ENCODE measurements around the gene PID1.

Gene PID1

DNA sequence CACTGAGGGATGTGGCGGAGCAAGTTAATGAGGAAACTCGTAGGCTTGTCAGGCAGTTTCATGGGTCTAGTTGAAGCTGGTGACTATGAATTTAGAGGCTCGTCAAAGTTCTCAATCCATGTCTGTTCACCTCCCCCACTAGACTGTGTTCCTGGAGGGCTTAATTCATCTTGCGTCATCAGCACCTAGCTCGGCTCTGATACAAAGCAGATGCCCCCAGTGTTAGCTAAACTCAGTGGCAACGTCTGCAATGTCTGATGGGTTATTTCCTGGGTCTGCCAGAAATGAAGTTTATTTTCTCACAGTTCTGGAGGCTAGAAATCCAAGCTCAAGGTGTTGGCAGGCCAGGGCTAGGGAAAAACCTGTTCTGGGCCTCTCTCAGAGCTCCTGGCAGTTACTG is 140.6 kb downstream of the PID1 start:
- in situ Hi-C loops (cut with HindIII; ENCODE audit: low sequenced_read_pairs): loop anchor here (10.0 kb wide), 1 partner anchor 474 kb away; no protein-coding TSS in a partner anchor

GRCh38 chr2:229129738-229130371 is 141.2 kb downstream of the PID1 start:
- in situ Hi-C loops (cut with HindIII; ENCODE audit: low sequenced_read_pairs): loop anchor here (10.0 kb wide), 1 partner anchor 475 kb away; no protein-coding TSS in a partner anchor

DNA sequence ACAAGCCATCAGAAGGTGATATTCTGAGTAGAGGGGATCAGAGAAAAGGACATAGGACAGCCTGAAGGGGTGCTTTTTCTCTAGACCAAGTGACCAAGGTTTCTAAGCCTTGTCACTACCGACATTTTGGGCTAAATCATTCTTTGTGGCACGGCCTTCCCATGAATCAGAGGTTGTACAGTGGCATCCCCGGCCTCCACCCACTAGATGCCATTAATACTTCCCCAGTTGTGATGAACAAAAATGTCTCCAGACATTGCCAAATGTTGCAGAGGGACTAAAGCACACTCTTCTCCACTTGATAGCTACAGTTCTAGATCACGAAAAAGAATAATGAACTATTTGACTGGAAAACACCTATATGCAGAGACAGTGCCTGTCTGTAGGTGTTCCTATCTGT is 143.6 kb downstream of the PID1 start:
- in situ Hi-C loops (cut with HindIII; ENCODE audit: low sequenced_read_pairs): no loop called here

DNA sequence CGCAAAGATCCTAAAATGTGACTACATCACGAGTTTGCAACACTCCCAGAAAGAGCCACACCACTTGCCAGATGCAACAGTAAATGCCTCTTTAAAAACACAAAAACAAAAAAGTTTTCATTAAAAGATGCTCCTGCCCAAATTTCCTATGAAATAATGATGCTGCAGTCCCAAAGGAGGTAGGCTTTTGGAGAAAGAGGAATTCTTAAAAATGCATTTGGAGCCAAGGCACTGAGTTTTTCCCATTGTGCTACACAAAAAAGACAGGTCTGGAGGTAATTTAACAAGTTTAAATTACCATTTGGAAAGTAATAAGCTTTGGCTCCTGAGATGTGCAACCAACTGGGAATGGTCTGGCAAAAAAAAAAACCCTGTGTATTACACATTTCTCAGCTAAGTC is 145.0 kb downstream of the PID1 start:
- in situ Hi-C loops (cut with HindIII; ENCODE audit: low sequenced_read_pairs): no loop called here

- in situ Hi-C loops (cut with HindIII; ENCODE audit: low sequenced_read_pairs): no loop called here
These were observed 147.0 kb downstream of the PID1 start for GRCh38 chr2:229124136-229124535.

GRCh38 chr2:229118927-229119326 is 152.2 kb downstream of the PID1 start:
- in situ Hi-C loops (cut with HindIII; ENCODE audit: low sequenced_read_pairs): no loop called here

GRCh38 chr2:229118336-229118735 is 152.8 kb downstream of the PID1 start:
- in situ Hi-C loops (cut with HindIII; ENCODE audit: low sequenced_read_pairs): no loop called here

GRCh38 chr2:229111744-229112143 is 159.3 kb downstream of the PID1 start:
- in situ Hi-C loops (cut with HindIII; ENCODE audit: low sequenced_read_pairs): no loop called here

DNA sequence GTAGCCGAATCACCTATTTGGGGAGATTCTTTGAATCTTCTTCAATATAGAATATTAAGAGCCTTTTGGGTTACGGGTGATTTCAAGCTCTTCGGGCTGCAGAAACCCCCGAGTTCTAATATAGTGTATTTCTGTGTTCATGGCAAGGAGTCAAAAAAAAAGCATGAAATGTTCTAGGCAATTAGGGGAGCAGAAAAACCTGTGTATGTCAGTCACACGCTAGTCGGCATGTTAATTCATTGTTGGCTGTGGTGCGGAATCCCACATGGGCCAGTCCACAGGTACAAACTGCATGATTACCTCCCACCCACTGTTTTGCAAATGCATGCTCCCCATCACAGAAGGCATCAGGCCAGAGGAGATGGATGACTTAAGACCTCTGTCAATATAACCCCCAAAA is 161.9 kb downstream of the PID1 start:
- in situ Hi-C loops (cut with HindIII; ENCODE audit: low sequenced_read_pairs): no loop called here

DNA sequence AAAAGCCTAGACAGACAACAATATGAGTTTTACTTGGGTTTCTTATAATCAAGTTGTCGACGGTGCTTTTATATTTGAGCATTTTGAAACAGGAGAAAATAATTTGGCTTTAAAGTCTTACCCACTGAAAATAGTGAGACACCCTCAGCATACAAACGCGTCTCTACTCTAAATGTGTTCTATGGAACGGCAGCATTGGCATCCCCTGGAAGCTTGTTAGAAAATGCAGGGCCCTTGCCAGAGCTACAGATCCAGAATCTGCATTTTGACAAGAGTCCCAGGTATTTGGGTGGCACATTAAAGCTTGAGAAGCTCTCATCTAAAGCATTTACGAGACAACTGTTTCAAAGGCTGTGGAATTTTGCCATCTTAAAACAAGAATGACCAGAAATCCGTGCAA is 163.5 kb downstream of the PID1 start:
- in situ Hi-C loops (cut with HindIII; ENCODE audit: low sequenced_read_pairs): no loop called here

DNA sequence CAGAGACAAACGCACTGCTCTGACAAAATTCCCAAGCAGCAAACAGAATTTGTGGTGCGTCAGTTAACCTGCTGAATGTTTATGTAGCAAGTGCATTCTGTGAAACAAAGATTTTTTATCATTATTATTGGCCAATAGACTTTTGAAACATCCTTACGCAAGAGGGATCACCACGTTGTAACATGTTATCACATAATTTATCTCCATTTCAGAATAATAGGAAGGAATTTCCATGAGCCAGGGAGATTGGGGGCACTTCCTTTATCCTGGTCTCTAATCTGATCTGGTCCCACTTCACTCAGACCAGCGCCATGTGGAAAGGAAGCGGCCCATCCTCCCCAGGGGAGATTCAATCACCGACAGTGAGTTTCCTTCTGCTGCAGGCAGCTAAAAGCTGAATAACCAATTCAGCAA is 166.1 kb downstream of the PID1 start:
- in situ Hi-C loops (cut with HindIII; ENCODE audit: low sequenced_read_pairs): no loop called here

GRCh38 chr2:229104025-229104424 is 167.1 kb downstream of the PID1 start:
- in situ Hi-C loops (cut with HindIII; ENCODE audit: low sequenced_read_pairs): no loop called here

DNA sequence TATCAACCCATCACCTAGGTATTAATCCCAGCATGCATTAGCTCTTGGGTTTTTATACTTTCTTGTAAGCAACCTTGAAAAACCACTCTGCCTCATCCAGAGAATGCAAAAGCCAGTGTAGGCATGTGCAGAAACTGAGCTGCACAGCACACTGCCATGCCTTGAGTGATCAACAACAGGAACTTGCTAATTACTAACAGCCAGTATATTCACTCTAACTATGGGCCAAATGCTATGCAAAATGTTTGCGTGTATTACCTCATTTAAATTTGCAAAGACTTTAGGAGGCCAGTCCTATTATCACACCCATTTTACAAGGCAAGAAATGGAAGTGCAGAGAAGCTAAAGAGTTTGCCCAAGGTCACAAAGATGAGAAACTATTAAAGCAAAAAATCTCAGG is 169.8 kb downstream of the PID1 start:
- in situ Hi-C loops (cut with HindIII; ENCODE audit: low sequenced_read_pairs): no loop called here

GRCh38 chr2:229099231-229099630 is 171.9 kb downstream of the PID1 start:
- in situ Hi-C loops (cut with HindIII; ENCODE audit: low sequenced_read_pairs): no loop called here

- in situ Hi-C loops (cut with HindIII; ENCODE audit: low sequenced_read_pairs): no loop called here
These were observed 172.3 kb downstream of the PID1 start for GRCh38 chr2:229098801-229099200.

DNA sequence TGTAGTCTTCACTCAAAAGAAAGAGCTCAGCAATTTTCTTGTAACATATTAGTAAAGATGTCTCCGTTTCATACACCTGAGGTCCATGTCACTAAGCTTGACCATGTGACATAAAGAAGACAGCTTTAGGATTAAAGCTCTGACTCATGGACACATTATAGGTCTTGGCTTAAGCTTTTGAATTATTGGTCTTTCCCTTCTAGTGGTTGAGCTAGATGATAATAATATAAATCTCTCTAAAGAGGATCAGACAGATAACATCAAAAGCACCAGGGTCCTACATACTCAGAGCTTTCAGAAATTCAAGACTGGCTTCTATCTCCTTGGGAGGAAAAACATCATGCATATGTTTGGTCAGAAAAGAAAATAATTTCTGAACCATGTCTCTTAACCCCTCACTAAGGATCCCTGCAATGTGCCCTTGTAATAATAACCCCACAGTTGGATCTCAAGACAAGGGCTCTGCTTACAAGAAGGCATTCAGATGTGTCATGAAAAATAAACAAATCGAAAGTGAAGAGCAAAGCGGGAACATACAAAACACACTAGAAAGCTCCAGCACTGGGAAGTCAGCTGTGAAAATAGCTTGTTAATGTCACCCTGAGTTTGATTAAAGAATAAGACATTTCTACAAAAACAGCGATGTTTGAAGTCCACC is 174.5 kb downstream of the PID1 start:
- in situ Hi-C loops (cut with HindIII; ENCODE audit: low sequenced_read_pairs): no loop called here

DNA sequence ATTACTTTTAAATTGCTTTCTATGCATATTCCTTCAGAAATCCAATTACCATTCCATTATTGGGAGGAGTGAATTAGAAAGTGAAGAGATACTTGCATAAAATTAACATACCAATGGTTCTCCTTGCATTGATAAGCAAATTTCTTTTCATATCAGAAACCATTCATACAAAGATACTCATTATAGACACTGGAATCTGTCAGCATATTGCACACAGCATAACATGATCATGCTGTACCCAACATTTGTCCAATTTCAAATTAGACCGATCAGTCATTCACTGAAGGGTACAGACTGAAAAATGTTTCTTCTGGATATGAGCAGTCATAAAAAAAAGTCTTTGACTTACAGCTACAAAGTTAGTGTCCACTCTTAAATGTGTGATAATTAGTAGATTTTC is 175.6 kb downstream of the PID1 start:
- in situ Hi-C loops (cut with HindIII; ENCODE audit: low sequenced_read_pairs): no loop called here

DNA sequence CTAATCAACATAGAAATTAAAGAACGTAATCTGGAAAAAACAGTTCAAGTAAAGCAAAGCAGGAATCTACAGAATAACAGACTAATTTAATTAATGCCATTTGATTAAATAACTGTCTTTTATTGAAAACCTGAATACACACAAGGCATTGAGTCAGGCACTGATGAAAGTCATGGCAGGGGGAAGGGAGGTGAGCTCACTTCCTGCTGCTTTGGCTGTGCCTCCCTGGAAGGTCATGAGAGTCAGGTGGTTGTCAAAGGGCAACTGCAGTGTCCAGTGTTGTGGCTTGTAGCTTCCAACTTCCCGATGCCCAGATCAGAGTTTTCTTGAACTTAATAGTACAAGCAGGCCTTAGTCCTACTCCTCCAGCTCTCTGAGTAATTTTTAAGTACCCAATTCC is 180.9 kb downstream of the PID1 start:
- in situ Hi-C loops (cut with HindIII; ENCODE audit: low sequenced_read_pairs): no loop called here

DNA sequence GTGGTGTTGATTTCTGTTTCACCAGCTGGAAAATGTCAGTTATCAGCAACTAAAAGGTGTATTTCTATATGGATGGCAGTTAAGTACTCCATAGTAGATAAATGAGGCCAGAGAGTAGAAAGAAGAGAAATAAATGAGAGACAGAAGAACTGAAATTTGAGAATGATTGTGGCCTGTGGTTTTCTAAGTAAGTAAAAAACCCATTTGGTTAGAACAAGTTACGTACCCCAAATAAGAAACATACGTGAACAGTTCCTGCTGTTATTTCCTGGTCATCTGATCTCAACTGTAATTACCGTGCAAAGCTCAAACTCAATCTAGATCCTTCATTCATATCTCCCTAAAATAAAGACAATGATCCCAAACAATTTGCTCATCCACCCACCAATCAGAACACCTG is 181.3 kb downstream of the PID1 start:
- in situ Hi-C loops (cut with HindIII; ENCODE audit: low sequenced_read_pairs): no loop called here

GRCh38 chr2:229088966-229089700 is 182.0 kb downstream of the PID1 start:
- in situ Hi-C loops (cut with HindIII; ENCODE audit: low sequenced_read_pairs): no loop called here

GRCh38 chr2:229088517-229088913 is 182.6 kb downstream of the PID1 start:
- in situ Hi-C loops (cut with HindIII; ENCODE audit: low sequenced_read_pairs): no loop called here

Data from endothelial cell of hepatic sinusoid (primary cell).